GM13976 (cell line): ENCODE measurements around the gene IQCN.
A peak's percentile ranks its signal among the peaks of the same experiment; 100 is the strongest.

ENCODE experiments used
- DNase-seq: peaks from one replicate; pipeline ENCODE4 v3.0.0; 2012; ENCODE audit warnings: low spot score
- in situ Hi-C: fragments of 300-500 bp; cut with MboI; formaldehyde crosslinking; loops from one replicate; pipeline ENCODE4 v1.12.0; 2022; ENCODE audit warnings: low sequenced_read_pairs, mixed read lengths, inconsistent platforms; ENCODE audit not compliant: unreplicated experiment
- TF ChIP-seq, protein P1 (sequence below): IDR thresholded peaks from 2 replicates; pipeline ENCODE4 v1.5.1; 2012; ENCODE audit warnings: borderline replicate concordance, mild to moderate bottlenecking; ENCODE audit not compliant: insufficient read depth; ENCODE audit errors: extremely low read depth, missing control alignments, control extremely low read depth

Gene IQCN, protein sequence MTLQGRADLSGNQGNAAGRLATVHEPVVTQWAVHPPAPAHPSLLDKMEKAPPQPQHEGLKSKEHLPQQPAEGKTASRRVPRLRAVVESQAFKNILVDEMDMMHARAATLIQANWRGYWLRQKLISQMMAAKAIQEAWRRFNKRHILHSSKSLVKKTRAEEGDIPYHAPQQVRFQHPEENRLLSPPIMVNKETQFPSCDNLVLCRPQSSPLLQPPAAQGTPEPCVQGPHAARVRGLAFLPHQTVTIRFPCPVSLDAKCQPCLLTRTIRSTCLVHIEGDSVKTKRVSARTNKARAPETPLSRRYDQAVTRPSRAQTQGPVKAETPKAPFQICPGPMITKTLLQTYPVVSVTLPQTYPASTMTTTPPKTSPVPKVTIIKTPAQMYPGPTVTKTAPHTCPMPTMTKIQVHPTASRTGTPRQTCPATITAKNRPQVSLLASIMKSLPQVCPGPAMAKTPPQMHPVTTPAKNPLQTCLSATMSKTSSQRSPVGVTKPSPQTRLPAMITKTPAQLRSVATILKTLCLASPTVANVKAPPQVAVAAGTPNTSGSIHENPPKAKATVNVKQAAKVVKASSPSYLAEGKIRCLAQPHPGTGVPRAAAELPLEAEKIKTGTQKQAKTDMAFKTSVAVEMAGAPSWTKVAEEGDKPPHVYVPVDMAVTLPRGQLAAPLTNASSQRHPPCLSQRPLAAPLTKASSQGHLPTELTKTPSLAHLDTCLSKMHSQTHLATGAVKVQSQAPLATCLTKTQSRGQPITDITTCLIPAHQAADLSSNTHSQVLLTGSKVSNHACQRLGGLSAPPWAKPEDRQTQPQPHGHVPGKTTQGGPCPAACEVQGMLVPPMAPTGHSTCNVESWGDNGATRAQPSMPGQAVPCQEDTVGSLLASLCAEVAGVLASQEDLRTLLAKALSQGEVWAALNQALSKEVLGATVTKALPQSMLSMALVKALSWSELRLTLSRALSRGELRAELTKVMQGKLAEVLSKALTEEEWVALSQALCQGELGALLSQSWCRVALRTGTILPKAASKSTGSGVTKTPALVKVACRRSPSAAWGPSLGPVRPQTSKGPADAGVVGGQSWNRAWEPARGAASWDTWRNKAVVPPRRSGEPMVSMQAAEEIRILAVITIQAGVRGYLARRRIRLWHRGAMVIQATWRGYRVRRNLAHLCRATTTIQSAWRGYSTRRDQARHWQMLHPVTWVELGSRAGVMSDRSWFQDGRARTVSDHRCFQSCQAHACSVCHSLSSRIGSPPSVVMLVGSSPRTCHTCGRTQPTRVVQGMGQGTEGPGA (N-terminal part only)

DNA sequence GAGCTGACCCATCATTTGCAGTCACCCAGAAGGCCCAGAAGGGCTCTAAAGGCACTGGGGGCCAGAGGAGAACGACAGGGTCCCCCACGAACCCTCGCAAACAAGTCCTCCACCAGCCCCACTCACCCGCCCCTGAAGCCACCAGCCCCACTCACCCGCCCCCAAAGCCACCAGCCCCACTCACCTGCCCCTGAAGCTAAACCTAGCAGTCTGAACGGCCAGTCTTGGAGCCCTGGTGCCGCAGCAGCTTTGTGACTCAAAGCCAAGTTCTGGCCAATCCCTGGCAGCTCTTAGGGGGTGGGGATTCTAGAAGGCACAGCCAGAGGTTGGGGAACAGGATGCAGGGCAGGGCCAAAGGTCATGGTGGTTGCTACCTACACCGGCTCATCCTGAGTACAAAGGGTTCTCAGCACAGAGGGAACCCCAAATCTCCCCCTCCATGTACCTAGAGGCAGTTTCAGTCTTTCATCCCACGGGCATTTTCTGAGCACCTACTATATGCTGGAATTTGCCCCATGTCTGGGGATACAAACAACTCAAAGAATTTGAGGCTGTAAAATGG is at the start of gene IQCN:
TSS of gene IQCN (minus strand) at position 234 of the 562 bp plus-strand sequence. CDS start 4,974 bp downstream, outside the sequence.
- in situ Hi-C loops = no loop called here
- DNase-seq = no peak
- TF ChIP-seq, protein P1, sequence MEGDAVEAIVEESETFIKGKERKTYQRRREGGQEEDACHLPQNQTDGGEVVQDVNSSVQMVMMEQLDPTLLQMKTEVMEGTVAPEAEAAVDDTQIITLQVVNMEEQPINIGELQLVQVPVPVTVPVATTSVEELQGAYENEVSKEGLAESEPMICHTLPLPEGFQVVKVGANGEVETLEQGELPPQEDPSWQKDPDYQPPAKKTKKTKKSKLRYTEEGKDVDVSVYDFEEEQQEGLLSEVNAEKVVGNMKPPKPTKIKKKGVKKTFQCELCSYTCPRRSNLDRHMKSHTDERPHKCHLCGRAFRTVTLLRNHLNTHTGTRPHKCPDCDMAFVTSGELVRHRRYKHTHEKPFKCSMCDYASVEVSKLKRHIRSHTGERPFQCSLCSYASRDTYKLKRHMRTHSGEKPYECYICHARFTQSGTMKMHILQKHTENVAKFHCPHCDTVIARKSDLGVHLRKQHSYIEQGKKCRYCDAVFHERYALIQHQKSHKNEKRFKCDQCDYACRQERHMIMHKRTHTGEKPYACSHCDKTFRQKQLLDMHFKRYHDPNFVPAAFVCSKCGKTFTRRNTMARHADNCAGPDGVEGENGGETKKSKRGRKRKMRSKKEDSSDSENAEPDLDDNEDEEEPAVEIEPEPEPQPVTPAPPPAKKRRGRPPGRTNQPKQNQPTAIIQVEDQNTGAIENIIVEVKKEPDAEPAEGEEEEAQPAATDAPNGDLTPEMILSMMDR = no peak

DNA sequence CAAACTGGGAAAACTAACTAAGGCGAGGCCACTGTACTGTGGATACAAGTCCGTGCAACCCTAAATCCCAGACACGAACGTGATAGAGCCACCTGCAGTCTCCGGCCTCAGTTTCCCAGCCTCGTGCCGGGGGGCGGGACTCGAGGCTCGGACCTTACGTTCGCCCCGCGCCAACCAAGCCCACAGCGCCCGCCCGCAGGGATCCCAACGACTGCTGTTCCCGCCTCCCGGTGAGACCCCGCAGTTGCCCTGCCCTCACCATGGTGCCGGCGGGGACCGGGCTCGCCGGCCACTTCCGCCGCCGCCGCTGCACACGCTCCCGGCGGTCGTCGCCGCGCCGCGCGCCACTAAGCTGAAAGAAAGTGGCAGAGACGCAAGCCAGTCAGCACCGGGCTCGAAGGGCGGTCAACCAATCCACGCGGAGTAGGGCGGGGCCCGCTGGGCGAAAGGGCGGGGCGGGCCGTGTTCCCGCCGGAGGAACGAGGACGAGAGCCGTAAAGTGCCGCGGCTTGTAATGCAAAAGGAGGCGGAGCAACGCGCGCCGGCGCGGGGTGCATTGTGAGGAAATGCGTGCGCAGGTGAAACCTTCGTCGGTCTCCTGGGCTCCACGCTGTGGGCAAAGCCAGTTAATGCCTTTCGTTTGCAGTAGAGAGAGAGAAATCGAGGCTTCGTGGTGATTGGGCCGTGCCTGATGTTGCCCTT is 48.7 kb upstream of the IQCN start, which contains the start of gene LSM4:
TSS of gene LSM4 (minus strand) at position 318 of the 702 bp plus-strand sequence. CDS start at position 262, 56 bp downstream.
- in situ Hi-C loops = no loop called here
- peak; percentile 99 for DNase-seq
- TF ChIP-seq, protein P1 = peak; percentile 47

DNA sequence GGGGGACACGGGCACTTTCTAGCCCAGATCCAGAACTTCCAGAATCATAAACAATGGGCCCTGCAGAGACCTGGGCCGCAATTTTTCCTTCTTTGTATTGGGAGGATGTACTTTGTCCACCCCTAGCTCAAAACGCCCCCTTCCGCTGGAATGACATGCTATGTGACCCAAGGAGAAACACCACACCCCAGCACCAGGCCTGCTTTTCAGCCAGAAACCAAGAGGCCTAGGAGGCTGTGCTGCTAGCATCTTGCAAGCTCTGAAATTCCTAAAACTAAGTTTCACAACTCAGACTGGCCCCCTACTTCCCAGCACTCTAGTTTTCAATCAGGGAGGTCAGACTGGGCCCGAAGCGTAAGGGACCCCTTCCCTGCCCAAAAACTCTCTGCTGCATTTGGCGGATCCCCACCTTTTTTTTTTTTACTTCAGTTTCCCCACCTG is 48.1 kb upstream of the IQCN start:
- DNase-seq = peak; percentile 60
- in situ Hi-C loops = no loop called here

DNA sequence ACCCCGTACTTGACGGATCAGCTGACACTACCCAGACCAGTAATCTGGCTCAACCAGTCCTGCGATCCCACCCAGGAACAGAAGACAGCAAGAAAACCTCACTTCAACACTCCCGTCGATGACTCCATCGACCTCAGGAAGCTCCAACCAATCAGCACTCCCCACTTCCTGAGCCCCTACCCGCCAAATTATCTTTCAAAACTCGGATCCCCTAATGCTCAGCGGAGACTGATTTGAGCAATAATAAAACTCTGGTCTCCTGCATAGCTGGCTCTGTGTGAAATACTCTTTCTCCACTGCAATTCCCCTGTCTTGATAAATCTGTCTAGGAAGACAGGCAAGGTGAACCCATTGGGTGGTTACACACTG is 47.5 kb upstream of the IQCN start:
- TF ChIP-seq, protein P1 = no peak
- in situ Hi-C loops = no loop called here
- DNase-seq = no peak

More for the DNA sequence above, 48.1 kb upstream of the IQCN start:
- TF ChIP-seq, protein P1 = peak; percentile 20

DNA sequence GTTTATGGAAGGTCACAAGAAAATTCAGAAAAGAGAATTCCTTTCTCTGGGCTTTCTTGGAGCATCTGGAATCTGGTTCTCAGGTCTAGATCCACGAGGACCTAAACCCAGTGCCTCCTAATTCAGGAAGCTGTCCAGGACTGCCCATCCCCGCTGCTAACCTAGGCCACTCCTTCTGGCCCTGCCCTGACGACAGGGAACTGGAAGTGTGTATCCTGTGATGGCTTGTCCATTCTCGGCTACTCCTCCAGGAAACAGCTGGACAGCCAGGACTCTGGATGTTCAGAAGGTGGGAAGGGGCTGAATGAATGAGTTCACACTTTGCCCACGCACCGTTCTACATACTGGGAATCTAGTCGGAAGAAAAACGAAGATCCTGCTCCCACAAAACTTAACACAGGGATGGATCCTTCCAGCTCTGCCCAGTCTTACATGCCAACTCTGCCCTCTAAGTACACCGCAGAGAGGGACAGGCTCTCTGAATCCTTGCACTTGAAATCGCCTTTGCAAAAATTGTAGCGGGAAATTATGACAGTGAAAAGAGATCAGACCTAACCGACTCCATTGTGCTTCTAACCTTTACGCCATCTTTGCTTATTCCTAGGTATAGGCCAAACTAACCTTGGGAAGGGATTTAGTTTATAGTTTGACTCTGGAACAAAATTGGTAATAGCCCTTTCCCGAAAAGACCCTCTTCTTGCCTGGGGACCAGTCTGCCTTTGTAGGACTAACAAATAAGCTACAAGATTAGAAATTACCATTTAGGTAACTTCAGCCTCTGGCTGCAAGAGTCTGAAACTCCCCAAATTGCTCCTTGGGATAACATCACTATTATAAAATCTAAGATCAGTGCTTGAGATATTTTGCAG is 46.8 kb upstream of the IQCN start:
- TF ChIP-seq, protein P1 = no peak
- in situ Hi-C loops = no loop called here
- DNase-seq = no peak
